ENCODE measurements around the gene CBX3. TPM values are rescaled to one million over a fixed set of nuclear protein-coding genes. Genes with fewer than 3 reads are reported as not detected.
"Not testable (repeated sequence)": the region's sequence is repeated elsewhere in the genome, so short reads cannot be mapped to it uniquely, and the experiment has no call there.

CBX3 gene
- total RNA-seq, 2 donors from 2014 or later, result 51.6 to 75.3 TPM

DNA sequence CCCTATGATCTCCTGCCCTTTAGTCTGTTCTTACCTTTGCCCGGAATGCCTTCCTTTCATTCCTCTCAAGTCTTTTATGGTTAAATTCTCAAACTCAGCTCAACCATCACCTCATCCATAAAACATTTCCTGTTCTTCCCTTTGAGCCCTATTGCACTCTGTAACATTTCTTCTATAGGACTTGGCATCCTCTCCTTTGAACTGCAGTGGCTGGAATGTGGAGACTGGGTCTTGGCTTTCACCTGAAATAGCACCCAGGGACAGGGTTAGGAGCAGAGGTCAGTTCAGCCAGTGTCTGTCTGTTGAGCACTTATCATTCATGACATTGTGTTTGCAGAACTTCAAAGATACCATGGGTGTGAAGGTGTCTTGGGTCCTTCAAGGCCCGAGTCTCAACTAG, 42.3 kb upstream of the CBX3 start:
- no peak overlapping the region for H3K4me3 ChIP-seq
- TF ChIP-seq, protein P1, sequence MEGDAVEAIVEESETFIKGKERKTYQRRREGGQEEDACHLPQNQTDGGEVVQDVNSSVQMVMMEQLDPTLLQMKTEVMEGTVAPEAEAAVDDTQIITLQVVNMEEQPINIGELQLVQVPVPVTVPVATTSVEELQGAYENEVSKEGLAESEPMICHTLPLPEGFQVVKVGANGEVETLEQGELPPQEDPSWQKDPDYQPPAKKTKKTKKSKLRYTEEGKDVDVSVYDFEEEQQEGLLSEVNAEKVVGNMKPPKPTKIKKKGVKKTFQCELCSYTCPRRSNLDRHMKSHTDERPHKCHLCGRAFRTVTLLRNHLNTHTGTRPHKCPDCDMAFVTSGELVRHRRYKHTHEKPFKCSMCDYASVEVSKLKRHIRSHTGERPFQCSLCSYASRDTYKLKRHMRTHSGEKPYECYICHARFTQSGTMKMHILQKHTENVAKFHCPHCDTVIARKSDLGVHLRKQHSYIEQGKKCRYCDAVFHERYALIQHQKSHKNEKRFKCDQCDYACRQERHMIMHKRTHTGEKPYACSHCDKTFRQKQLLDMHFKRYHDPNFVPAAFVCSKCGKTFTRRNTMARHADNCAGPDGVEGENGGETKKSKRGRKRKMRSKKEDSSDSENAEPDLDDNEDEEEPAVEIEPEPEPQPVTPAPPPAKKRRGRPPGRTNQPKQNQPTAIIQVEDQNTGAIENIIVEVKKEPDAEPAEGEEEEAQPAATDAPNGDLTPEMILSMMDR (IDR thresholded peaks at IDR 0.05), result no peak
- TF ChIP-seq POLR2A (IDR thresholded peaks at IDR 0.05) (no peak), POLR2AphosphoS5 (IDR thresholded peaks at IDR 0.05) (no peak)
- DNase-seq (ENCODE audit: low spot score), result no peak
- H3K9me3 ChIP-seq, result no peaks in the 10 kb centered on the region
- WGBS, result 64% methylated on average over 2 of the region's 2 CpGs
- no peaks in the 10 kb centered on the region for H3K4me1 ChIP-seq (replicated peaks)
- no peaks in the 10 kb centered on the region for H3K36me3 ChIP-seq
- intact Hi-C loops (cut with DNase I), result no loop called here
- no peak overlapping the region for H3K27ac ChIP-seq
- no peaks in the 10 kb centered on the region for H3K27me3 ChIP-seq (replicated peaks; ENCODE audit: insufficient read depth)

DNA sequence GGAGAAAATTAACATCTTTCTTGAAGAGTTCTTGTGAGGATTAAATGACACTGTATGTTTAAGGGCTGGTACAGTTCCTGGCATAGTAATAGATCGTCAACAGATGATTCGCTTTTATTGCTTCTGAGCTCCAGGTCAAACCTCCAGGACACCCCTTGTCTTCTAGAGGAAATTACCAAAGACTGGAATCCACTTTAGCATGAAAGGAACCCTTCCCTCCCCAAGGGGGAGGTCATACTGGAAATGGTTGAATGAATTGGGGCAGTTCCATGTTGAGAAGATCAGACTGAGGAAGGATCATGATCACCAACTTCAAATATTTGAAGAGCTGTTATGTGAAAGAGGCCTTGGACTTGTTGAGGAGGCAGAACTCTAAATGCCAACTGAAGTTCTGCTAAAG, 40.6 kb upstream of the CBX3 start:
- intact Hi-C loops (cut with DNase I), result no loop called here
- Histone ChIP-seq H3K36me3 (no peaks in the 10 kb centered on the region), H3K27ac (no peak overlapping the region), H3K27me3 (replicated peaks; ENCODE audit: insufficient read depth) (no peaks in the 10 kb centered on the region), H3K4me3 (no peak overlapping the region), H3K4me1 (replicated peaks) (no peaks in the 10 kb centered on the region), H3K9me3 (no peaks in the 10 kb centered on the region)
- 84% methylated on average over 2 of the region's 2 CpGs for WGBS
- no peak for DNase-seq (ENCODE audit: low spot score)
- TF ChIP-seq, protein P1 (IDR thresholded peaks at IDR 0.05), result no peak
- no peak for TF ChIP-seq POLR2AphosphoS5 (IDR thresholded peaks at IDR 0.05)
- TF ChIP-seq POLR2A (IDR thresholded peaks at IDR 0.05), result no peak

DNA sequence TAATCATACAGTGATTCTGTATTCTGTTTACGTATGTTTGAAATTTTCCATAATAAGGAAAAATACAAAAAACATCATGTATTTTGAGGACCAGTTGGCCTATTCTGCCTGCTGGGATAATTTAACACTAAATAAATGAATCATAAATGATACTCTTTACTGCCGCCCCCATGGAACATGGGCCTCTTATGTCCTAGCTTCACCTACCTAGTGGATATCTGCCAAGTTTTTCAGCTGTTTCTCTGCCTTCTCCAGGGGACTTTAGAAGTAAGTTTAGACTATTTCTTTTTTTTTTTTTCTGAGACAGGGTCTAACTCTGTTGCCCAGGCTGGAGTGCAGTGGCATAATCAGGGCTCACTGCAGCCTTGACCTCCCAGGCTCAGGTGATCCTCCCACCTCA, 39.1 kb upstream of the CBX3 start:
- Histone ChIP-seq H3K4me1 (replicated peaks) (no peaks in the 10 kb centered on the region), H3K9me3 (no peaks in the 10 kb centered on the region), H3K36me3 (no peaks in the 10 kb centered on the region), H3K4me3 (no peak overlapping the region), H3K27me3 (replicated peaks; ENCODE audit: insufficient read depth) (no peaks in the 10 kb centered on the region), H3K27ac (no peak overlapping the region)
- TF ChIP-seq POLR2A (IDR thresholded peaks at IDR 0.05) (no peak), POLR2AphosphoS5 (IDR thresholded peaks at IDR 0.05) (no peak)
- TF ChIP-seq, protein P1 (IDR thresholded peaks at IDR 0.05), result no peak
- WGBS, result 88% methylated on average over 2 of the region's 2 CpGs
- intact Hi-C loops (cut with DNase I), result no loop called here
- DNase-seq (ENCODE audit: low spot score), result no peak

DNA sequence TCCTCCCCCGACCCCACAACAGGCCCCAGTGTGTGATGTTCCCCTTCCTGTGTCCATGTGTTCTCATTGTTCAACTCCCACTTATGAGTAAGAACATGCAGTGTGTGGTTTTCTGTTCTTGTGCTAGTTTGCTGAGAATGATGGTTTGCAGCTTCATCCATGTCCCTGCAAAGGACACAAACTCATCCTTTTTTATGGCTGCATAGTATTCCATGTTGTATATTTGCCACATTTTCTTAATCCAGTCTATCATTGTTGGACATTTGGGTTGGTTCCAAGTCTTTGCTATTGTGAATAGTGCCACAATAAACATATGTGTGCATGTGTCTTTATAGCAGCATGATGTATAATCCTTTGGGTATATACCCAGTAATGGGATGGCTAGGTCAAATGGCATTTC, 37.7 kb upstream of the CBX3 start:
- H3K9me3 ChIP-seq; H3K27ac ChIP-seq; H3K27me3 ChIP-seq (replicated peaks; ENCODE audit: insufficient read depth); intact Hi-C loops (cut with DNase I); H3K4me3 ChIP-seq; H3K4me1 ChIP-seq (replicated peaks); DNase-seq (ENCODE audit: low spot score); H3K36me3 ChIP-seq: not testable (repeated sequence)
- 90% methylated on average over 1 of the region's 1 CpG for WGBS

DNA sequence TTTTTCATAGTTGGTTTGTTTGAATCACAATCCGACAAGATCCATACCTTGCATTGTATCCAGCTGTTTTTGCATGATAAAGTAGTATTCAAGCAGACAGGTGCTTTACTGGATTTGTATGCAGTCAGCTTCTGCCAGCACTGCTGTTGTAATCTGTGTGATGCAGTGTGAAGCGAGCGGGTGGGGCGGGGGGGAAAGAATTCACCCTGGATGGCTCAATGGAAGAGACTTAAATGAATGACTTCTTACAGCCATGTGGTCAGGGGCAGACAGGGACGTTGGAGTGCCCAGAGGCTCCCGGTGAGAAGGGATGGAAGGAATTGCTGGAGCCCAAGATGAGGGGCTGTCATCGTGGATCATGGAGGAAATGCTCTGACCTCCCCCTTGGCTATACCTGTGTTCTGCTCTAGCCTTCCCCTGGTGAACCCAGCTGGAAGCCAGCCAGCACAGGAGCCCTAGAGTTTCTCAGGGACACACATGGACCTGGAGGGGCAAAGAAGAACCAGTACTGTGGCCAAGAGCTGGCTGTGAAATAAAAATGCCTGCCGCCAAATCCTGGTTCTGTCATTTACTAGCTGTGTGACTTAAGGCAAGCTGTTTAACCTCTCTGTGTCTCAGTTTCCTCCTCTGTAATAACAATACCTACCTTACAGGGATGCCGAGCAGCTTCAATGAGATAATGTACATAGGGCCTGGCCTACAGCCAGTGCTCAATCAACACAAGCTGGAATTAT, 35.4 kb upstream of the CBX3 start:
- H3K9me3 ChIP-seq, result no peaks in the 10 kb centered on the region
- H3K27ac ChIP-seq, result no peak overlapping the region
- intact Hi-C loops (cut with DNase I), result no loop called here
- H3K27me3 ChIP-seq (replicated peaks; ENCODE audit: insufficient read depth), result no peaks in the 10 kb centered on the region
- H3K4me3 ChIP-seq, result no peak overlapping the region
- H3K4me1 ChIP-seq (replicated peaks), result no peaks in the 10 kb centered on the region
- no peaks in the 10 kb centered on the region for H3K36me3 ChIP-seq
- TF ChIP-seq POLR2A (IDR thresholded peaks at IDR 0.05) (no peak), POLR2AphosphoS5 (IDR thresholded peaks at IDR 0.05) (no peak)
- TF ChIP-seq, protein P1 (IDR thresholded peaks at IDR 0.05), result no peak
- WGBS, result 64% methylated on average over 9 of the region's 9 CpGs
- no peak for DNase-seq (ENCODE audit: low spot score)

Data from prostate gland (tissue), 2 donors.